OCI-LY1 (cell line): ENCODE measurements around the gene CSTB.

ENCODE experiments used
- H2AFZ ChIP-seq: fragments of 200-600 bp; sonication (generic), shearing (Covaris generic); 2 replicates; pipeline ENCODE4 v1.6.0; 2014; ENCODE audit warnings: antibody characterized with exemption, mild to moderate bottlenecking, low read length
- H3F3A ChIP-seq: fragments of 200-600 bp; sonication (generic), shearing (Covaris generic); 2 replicates; pipeline ENCODE4 v1.6.0; 2014; ENCODE audit warnings: mild to moderate bottlenecking, antibody characterized with exemption, low read length, moderate library complexity; ENCODE audit not compliant: insufficient read depth
- H3K27ac ChIP-seq: fragments of 200-600 bp; sonication (generic); 2 replicates; pipeline ENCODE4 v1.5.1; 2014; ENCODE audit warnings: low read length, mixed run types, mild to moderate bottlenecking, low read depth; ENCODE audit not compliant: poor library complexity, severe bottlenecking
- H3K27me3 ChIP-seq: fragments of 200-600 bp; sonication (generic); 2 replicates; pipeline ENCODE4 v1.6.0; 2014; ENCODE audit warnings: antibody characterized with exemption, mild to moderate bottlenecking, low read length, moderate library complexity; ENCODE audit not compliant: insufficient read depth
- H3K36me3 ChIP-seq: fragments of 200-600 bp; sonication (generic); 2 replicates; pipeline ENCODE4 v1.6.1; 2014; ENCODE audit warnings: mild to moderate bottlenecking, antibody characterized with exemption, low read length, moderate library complexity, mixed read lengths; ENCODE audit not compliant: insufficient read depth
- H3K4me1 ChIP-seq: fragments of 200-600 bp; sonication (generic); 2 replicates; pipeline ENCODE4 v1.5.1; 2014; ENCODE audit warnings: mild to moderate bottlenecking, low read length, moderate library complexity; ENCODE audit not compliant: insufficient read depth, severe bottlenecking
- H3K4me2 ChIP-seq: fragments of 200-600 bp; sonication (generic), shearing (Covaris generic); 2 replicates; pipeline ENCODE4 v1.6.1; 2014; ENCODE audit warnings: low read length
- H3K4me3 ChIP-seq: fragments of 200-600 bp; sonication (generic); 2 replicates; pipeline ENCODE4 v1.5.1; 2014; ENCODE audit warnings: low read length, low read depth, mild to moderate bottlenecking, mixed read lengths; ENCODE audit not compliant: poor library complexity, severe bottlenecking
- H3K79me2 ChIP-seq: fragments of 200-600 bp; shearing (Covaris generic); 2 replicates; pipeline ENCODE4 v1.6.1; 2016; ENCODE audit warnings: mixed run types, low read length, mixed read lengths; ENCODE audit not compliant: insufficient read depth
- H3K9ac ChIP-seq: fragments of 200-600 bp; sonication (generic), shearing (Covaris generic); 2 replicates; pipeline ENCODE4 v1.6.1; 2014; ENCODE audit warnings: mild to moderate bottlenecking, low read length, mixed read lengths
- H3K9me2 ChIP-seq: fragments of 200-600 bp; sonication (generic), shearing (Covaris generic); 2 replicates; pipeline ENCODE4 v1.6.1; 2014; ENCODE audit warnings: low read depth, mild to moderate bottlenecking, low read length, mixed read lengths
- H3K9me3 ChIP-seq: fragments of 200-600 bp; shearing (Covaris generic); 2 replicates; pipeline ENCODE4 v1.6.1; 2014; ENCODE audit warnings: low read length, mixed read lengths
- H4K20me1 ChIP-seq: fragments of 200-600 bp; sonication (generic), shearing (Covaris generic); 2 replicates; pipeline ENCODE4 v1.6.0; 2016; ENCODE audit warnings: mild to moderate bottlenecking, low read length; ENCODE audit not compliant: insufficient read depth
- CTCF ChIP-seq: fragments of 200-600 bp; sonication (generic), shearing (Covaris generic); IDR thresholded peaks from 2 replicates; pipeline ENCODE4 v1.5.1; 2017; ENCODE audit warnings: mild to moderate bottlenecking, antibody characterized with exemption, low read length, moderate library complexity, mixed read lengths
- EZH2 ChIP-seq: fragments of 200-600 bp; sonication (generic), shearing (Covaris generic); IDR thresholded peaks from 2 replicates; pipeline ENCODE4 v1.8.0; 2017; ENCODE audit warnings: borderline replicate concordance, mixed run types, mild to moderate bottlenecking, antibody characterized with exemption, low read length, moderate library complexity, mixed read lengths

The CSTB gene

DNA sequence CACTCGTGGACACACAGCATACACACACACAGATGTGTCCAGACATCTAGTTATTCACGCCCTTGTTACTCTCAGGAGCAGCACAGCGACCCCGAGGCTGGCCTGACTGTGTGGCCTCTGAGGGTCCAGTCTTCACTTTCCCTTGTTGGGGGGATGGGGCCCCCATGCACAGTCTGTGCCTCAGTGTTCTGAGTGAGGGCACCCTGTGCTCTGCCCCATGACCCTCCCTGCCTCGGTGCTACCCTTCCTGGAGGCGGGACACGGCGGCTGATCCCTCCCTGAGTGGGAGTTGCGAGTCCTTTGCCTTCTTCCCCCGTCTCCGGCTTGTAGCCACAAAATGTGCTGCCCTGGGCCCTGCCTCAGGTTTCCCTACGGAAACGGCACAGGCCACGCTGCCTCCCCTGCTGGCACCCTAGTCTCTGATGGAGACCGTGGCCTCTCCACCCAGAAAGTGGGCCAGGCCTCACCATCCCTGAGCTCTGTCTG lies 8.6 kb downstream of the CSTB start:
- no peaks in the 10 kb centered on the region for H3F3A ChIP-seq
- no peak overlapping the region for H3K4me3 ChIP-seq
- H3K79me2 ChIP-seq, result no peaks in the 10 kb centered on the region
- no peaks in the 10 kb centered on the region for H3K9me3 ChIP-seq
- H3K36me3 ChIP-seq, result peaks cover 12% of the 10 kb centered on the region; the same call in 1 of the 2 replicates
- no peak overlapping the region for H2AFZ ChIP-seq
- H4K20me1 ChIP-seq, result no peaks in the 10 kb centered on the region
- no peaks in the 10 kb centered on the region for H3K4me1 ChIP-seq
- TF ChIP-seq EZH2 (no peak), CTCF (no peak)
- no peak overlapping the region for H3K4me2 ChIP-seq
- H3K9ac ChIP-seq, result no peak overlapping the region
- no peaks in the 10 kb centered on the region for H3K9me2 ChIP-seq
- no peak overlapping the region for H3K27ac ChIP-seq
- H3K27me3 ChIP-seq, result no peaks in the 10 kb centered on the region

DNA sequence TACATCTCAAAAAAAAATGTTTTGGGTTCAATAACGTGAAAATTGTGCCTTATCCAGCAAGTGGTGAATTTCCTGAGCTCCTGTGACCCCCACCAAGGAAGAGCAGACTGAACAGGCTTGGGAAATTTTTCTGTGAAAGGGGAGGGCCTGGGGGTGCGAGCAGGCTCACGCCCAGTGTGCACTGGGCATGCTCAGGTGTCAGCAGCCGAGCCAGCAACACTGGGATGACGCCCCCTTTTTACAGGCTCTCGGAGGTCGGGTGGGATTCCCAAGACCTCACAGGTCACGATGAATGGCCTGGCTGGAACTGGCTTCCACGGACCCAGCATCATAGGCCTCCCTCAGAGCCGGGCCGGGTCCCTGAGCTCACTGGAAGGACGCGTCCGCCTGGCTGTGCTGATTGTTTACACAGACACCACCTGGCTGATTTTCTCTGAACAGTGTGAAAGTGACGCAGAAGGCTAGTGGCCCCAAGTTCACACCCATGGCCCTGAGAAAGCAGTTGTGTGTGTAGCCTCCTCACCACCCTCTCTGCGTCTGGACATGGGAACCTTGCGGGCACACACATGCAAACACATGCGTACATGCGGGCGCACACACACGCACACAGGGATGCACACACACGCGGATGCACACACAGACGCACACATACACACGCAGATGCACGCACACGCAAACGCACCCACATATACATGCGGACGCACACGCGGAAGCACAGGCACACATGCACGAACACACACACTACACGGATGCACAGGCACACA lies 9.2 kb downstream of the CSTB start:
- Histone ChIP-seq H3K4me3 (no peak overlapping the region), H3K27ac (no peak overlapping the region), H3K4me2 (no peak overlapping the region), H3K9ac (no peak overlapping the region), H3K79me2 (no peaks in the 10 kb centered on the region), H3K27me3 (no peaks in the 10 kb centered on the region), H3K4me1 (no peaks in the 10 kb centered on the region), H3K36me3 (peaks cover 11% of the 10 kb centered on the region; the same call in 1 of the 2 replicates), H4K20me1 (no peaks in the 10 kb centered on the region), H3K9me3 (no peaks in the 10 kb centered on the region), H3K9me2 (no peaks in the 10 kb centered on the region), H2AFZ (no peak overlapping the region), H3F3A (no peaks in the 10 kb centered on the region)
- TF ChIP-seq EZH2, result no peak
- no peak for TF ChIP-seq CTCF

DNA sequence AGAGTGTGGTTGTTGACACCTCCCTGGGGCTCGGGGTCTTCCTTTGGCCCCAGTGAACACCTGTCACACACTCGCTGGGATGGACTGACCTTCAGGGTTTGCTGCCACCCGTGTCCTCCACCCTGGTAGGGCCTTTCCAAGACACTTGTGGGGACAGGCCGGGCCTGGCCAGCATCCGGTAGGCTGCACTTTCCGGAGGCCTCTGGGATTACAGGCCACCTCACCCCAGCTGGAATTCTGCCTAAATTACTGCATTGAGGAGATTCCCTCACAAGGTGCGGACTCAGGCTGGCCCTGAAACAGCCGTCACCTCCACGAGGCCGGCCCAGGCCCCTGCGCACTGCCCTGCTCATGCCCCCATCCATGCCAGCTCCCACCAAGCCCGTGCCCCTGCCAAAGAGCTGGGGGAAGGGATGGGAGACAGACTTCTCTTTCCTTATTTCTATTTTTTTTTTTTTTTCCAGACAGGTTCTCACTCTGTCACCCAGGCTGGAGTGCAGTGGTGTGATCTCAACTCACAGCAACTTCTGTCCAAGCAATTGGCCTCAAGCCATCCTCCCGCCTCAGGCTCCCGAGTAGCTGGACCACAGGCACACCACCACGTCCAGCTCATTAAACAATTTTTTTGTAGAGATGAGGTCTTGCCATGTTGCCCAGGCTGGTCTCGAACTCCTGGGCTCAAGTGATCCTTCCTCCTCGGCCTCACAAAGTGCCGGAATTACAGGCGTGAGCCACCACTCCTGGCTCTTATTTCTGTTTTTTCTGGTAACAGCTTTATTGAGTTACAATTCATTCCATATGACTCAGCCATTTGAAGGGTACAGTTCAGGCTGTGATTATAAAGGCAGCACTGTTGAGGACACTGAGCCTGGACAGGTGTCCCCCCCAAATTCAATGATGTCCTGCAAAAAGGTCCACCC lies 11.3 kb downstream of the CSTB start:
- H3K4me2 ChIP-seq, result no peak overlapping the region

More for the DNA sequence above, 11.3 kb downstream of the CSTB start:
- Histone ChIP-seq H3K9me3 (no peaks in the 10 kb centered on the region), H3K9ac (no peak overlapping the region), H3K27ac (no peak overlapping the region), H3K4me1 (no peaks in the 10 kb centered on the region), H3K27me3 (no peaks in the 10 kb centered on the region), H3F3A (no peaks in the 10 kb centered on the region), H3K79me2 (no peaks in the 10 kb centered on the region), H2AFZ (no peak overlapping the region), H4K20me1 (no peaks in the 10 kb centered on the region), H3K36me3 (peaks cover 8% of the 10 kb centered on the region; the same call in 1 of the 2 replicates), H3K9me2 (no peaks in the 10 kb centered on the region), H3K4me3 (no peak overlapping the region)
- no peak for TF ChIP-seq EZH2
- TF ChIP-seq CTCF, result no peak
